ENCODE results near the gene IRAK1. TPM values are rescaled to one million over a fixed set of nuclear protein-coding genes. Genes with fewer than 3 reads are reported as not detected.
A peak's percentile ranks its signal among the peaks of the same experiment; 100 is the strongest.

IRAK1 gene
- total and polyA plus RNA-seq, 10 of the 15 experiments (the other 5 are each of a cell fraction or from before 2014, with no cell fraction given), result 4.2 to 136 (median 39.5) TPM

DNA sequence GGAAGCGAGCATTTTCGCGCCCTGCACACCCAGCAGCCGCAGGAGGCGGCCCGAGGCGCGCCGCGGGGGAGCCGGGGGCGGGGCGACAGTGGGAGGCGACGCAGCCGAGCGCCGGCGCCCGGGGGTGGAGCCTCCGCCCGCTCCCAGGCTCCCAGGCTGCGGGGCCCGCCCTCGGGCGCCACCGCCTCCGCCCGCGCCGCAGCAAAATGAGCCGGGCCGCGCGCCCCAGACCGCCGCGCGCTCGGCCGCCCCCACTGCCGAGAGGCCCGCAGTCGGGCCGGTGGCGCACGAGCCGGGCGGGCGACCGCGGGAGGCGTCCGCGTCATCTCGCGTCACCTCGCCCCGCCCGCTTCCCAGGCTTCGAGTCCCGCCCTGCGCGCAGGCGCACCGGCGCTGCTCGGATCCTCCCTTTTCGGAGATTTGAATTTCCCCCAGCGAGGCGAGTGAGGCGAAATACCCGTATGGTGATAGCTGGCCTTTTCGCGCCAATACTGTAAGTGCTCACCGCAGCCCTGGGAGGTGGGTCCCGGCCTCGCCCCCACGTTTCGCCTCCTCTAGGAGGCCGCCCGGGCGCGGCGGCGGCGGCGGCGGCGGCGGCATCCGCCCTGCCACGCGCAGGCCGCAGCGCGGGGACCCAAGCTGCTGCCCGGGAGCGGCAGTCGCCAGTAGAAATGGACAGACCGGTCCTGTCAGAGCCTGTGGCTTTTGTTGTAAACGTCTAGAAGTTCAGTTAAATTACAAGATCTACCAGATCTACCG, 47.2 kb downstream of the IRAK1 start, which contains the start of gene TMEM187:
Gene TMEM187, plus strand, starts transcription at position 387 of the 759 bp plus-strand sequence. CDS start 9,309 bp downstream, outside the sequence.
- ATAC-seq, result peak; percentile 59
- peak within 1 kb of the TSS; percentile 89 for H3K4me2 ChIP-seq (ENCODE audit: control insufficient read depth, insufficient read depth)
- under 1% methylated on average over 68 of the region's 103 CpGs for WGBS (ENCODE audit: insufficient coverage, insufficient replicate concordance, low lambda C conversion rate, missing lambda C conversion rate)
- H3K4me1 ChIP-seq (ENCODE audit: control insufficient read depth, insufficient read depth, low read length), result peaks cover 10% of the 10 kb centered on the region
- peak; percentile 88 for FAIRE-seq
- H4K20me1 ChIP-seq (ENCODE audit: control insufficient read depth, insufficient read depth), result no peaks in the 10 kb centered on the region
- no peaks in the 10 kb centered on the region for H3K9me3 ChIP-seq (replicated peaks; ENCODE audit: control insufficient read depth, insufficient read depth, low read length)
- POLR2A ChIA-PET, result interaction anchor here (1.2 to 7.9 kb wide), 4 partner anchors 9 to 46 kb away, joined by 3 to 68 read pairs (median 8); partner anchors contain the start of gene ARHGAP4
- no TSS peak for BruUV-seq (replicated peaks)
- H3K4me3 ChIP-seq, result peak within 1 kb of the TSS; percentile 95
- intact Hi-C loops (cut with micrococcal nuclease; ENCODE audit: unreplicated experiment) (loop anchor here (5.0 kb wide), 1 partner anchor 125 kb away; the partner anchor contains the start of gene MECP2), in situ Hi-C loops (cut with MboI) (no loop called here)
- SMC1A ChIA-PET (ENCODE audit: uncharacterized antibody, unreplicated experiment), result interaction anchor here (1.3 kb wide), 2 partner anchors 9 to 31 kb away, joined by 5 to 6 read pairs; no protein-coding TSS in a partner anchor
- RAD21 ChIA-PET (ENCODE audit: unreplicated experiment), result interaction anchor here (1.4 to 6.4 kb wide), 5 partner anchors 25 to 48 kb away, joined by 3 to 48 read pairs (median 6); partner anchors contain the start of gene ARHGAP4
- DNase-seq (ENCODE audit: low read depth, low spot score), result peak; percentile 75
- H3K27me3 ChIP-seq (replicated peaks in 1 of 2; ENCODE audit: control insufficient read depth in 2 of 2, insufficient read depth in 2 of 2, low read length in 1 of 2), result no peaks in the 10 kb centered on the region
- CTCF ChIA-PET, result interaction anchor here (1.5 to 2.6 kb wide), 3 partner anchors 9 to 35 kb away, joined by 3 to 8 read pairs (median 6); no protein-coding TSS in a partner anchor
- H3K79me2 ChIP-seq (ENCODE audit: control insufficient read depth, insufficient read depth, low read length), result peaks cover 52% of the 10 kb centered on the region
- H2AFZ ChIP-seq (ENCODE audit: control insufficient read depth, low read depth, low read length), result peak within 1 kb of the TSS; percentile 84
- no peaks in the 10 kb centered on the region; a peak in 1 of 4 replicates for H3K36me3 ChIP-seq (ENCODE audit: control insufficient read depth in 2 of 2, insufficient read depth in 2 of 2, low read length in 1 of 2)
- peak within 1 kb of the TSS; percentile 99 for H3K27ac ChIP-seq (ENCODE audit: control insufficient read depth, insufficient read depth)
- H3K9ac ChIP-seq (ENCODE audit: control insufficient read depth, insufficient read depth, low read length), result peak within 1 kb of the TSS; percentile 96
- TF ChIP-seq RUNX3 (IDR thresholded peaks at IDR 0.05; ENCODE audit: low read length), result peak; percentile 59
- no peak for TF ChIP-seq MYC (IDR thresholded peaks at IDR 0.05; ENCODE audit: insufficient read depth, insufficient read length, insufficient replicate concordance, low read length, severe bottlenecking)
- no peak for TF ChIP-seq ATF3 (IDR thresholded peaks at IDR 0.05; ENCODE audit: borderline replicate concordance, extremely low read depth, low read depth, low read length)
- TF ChIP-seq NRF1 (conservative IDR thresholded peaks at IDR 0.05; ENCODE audit: low read depth, low read length), result peak; percentile 79
- TF ChIP-seq RAD21 (IDR thresholded peaks at IDR 0.05; ENCODE audit: insufficient read depth, low read depth, low read length), result no peak
- no peak; the same call in 1 of the 2 replicates for TF ChIP-seq ZNF217 (IDR thresholded peaks at IDR 0.05)
- TF ChIP-seq ZZZ3 (IDR thresholded peaks at IDR 0.05; ENCODE audit: control insufficient read depth, insufficient read length, low read depth), result no peak
- no peak for TF ChIP-seq NBN (IDR thresholded peaks at IDR 0.05)
- TF ChIP-seq, protein P1, sequence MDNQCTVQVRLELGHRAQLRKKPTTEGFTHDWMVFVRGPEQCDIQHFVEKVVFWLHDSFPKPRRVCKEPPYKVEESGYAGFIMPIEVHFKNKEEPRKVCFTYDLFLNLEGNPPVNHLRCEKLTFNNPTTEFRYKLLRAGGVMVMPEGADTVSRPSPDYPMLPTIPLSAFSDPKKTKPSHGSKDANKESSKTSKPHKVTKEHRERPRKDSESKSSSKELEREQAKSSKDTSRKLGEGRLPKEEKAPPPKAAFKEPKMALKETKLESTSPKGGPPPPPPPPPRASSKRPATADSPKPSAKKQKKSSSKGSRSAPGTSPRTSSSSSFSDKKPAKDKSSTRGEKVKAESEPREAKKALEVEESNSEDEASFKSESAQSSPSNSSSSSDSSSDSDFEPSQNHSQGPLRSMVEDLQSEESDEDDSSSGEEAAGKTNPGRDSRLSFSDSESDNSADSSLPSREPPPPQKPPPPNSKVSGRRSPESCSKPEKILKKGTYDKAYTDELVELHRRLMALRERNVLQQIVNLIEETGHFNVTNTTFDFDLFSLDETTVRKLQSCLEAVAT (IDR thresholded peaks at IDR 0.05), result no peak
- no peak for TF ChIP-seq NR2C2 (IDR thresholded peaks at IDR 0.05; ENCODE audit: borderline replicate concordance, control insufficient read depth, insufficient read length, low read depth)
- TF ChIP-seq BHLHE40 (IDR thresholded peaks at IDR 0.05; ENCODE audit: borderline replicate concordance in 1 of 2, low read depth in 2 of 2, low read length in 1 of 2), result peak; percentile 82 to 96; a peak in 3 of 4 replicates
- TF ChIP-seq EP300 (IDR thresholded peaks at IDR 0.05; ENCODE audit: borderline replicate concordance in 1 of 2, control insufficient read depth in 1 of 2, low read depth in 2 of 2, low read length in 2 of 2), result no peak
- TF ChIP-seq NFYB (IDR thresholded peaks at IDR 0.05; ENCODE audit: insufficient read depth, low read depth, low read length), result no peak
- TF ChIP-seq CREM (IDR thresholded peaks at IDR 0.05; ENCODE audit: low read depth), result no peak
- TF ChIP-seq PKNOX1 (IDR thresholded peaks at IDR 0.05), result no peak
- TF ChIP-seq POLR2A (IDR thresholded peaks at IDR 0.05; ENCODE audit: low read depth, low read length), result peak; percentile 56
- TF ChIP-seq, protein P2, sequence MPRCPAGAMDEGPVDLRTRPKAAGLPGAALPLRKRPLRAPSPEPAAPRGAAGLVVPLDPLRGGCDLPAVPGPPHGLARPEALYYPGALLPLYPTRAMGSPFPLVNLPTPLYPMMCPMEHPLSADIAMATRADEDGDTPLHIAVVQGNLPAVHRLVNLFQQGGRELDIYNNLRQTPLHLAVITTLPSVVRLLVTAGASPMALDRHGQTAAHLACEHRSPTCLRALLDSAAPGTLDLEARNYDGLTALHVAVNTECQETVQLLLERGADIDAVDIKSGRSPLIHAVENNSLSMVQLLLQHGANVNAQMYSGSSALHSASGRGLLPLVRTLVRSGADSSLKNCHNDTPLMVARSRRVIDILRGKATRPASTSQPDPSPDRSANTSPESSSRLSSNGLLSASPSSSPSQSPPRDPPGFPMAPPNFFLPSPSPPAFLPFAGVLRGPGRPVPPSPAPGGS (IDR thresholded peaks at IDR 0.05; ENCODE audit: borderline replicate concordance, insufficient read depth, low read depth, low read length, poor library complexity, severe bottlenecking), result no peak
